ENCODE results near the gene KRT9. TPM values are rescaled to one million over a fixed set of nuclear protein-coding genes. Genes with fewer than 3 reads are reported as not detected.
"Not testable (repeated sequence)": the region's sequence is repeated elsewhere in the genome, so short reads cannot be mapped to it uniquely, and the experiment has no call there.

Gene KRT9
- total and polyA plus RNA-seq, 10 of the 15 experiments (the other 5 are each of a cell fraction or from before 2014, with no cell fraction given): not detected

- H3K4me1 ChIP-seq (ENCODE audit: control insufficient read depth, insufficient read depth, low read length): no peaks in the 10 kb centered on the region
- no peaks in the 10 kb centered on the region for H3K79me2 ChIP-seq (ENCODE audit: control insufficient read depth, insufficient read depth, low read length)
- H3K9ac ChIP-seq (ENCODE audit: control insufficient read depth, insufficient read depth, low read length): no peak overlapping the region
- no peaks in the 10 kb centered on the region for H3K9me3 ChIP-seq (replicated peaks; ENCODE audit: control insufficient read depth, insufficient read depth, low read length)
- no peak overlapping the region for H3K27ac ChIP-seq (ENCODE audit: control insufficient read depth, insufficient read depth)
- ChIA-PET RAD21 (ENCODE audit: unreplicated experiment) (interaction anchor here (1.4 to 2.6 kb wide), 2 partner anchors 70 to 85 kb away, joined by 4 to 14 read pairs; no protein-coding TSS in a partner anchor), SMC1A (ENCODE audit: uncharacterized antibody, unreplicated experiment) (interaction anchor here (0.9 to 1.4 kb wide), 2 partner anchors 29 to 85 kb away, joined by 6 to 7 read pairs; no protein-coding TSS in a partner anchor), CTCF (interaction anchor here (0.6 to 1.6 kb wide), 3 partner anchors 10 to 85 kb away, joined by 3 to 4 read pairs (median 3); no protein-coding TSS in a partner anchor), POLR2A (no interaction called here)
- H3K36me3 ChIP-seq (ENCODE audit: control insufficient read depth in 2 of 2, insufficient read depth in 2 of 2, low read length in 1 of 2): no peaks in the 10 kb centered on the region
- 0 out of 2 replicates have a peak, but pooled peaks have one; percentile 36 for TF ChIP-seq ZNF24 (IDR thresholded peaks at IDR 0.05)
- TF ChIP-seq ZBTB33 (IDR thresholded peaks at IDR 0.05): no peak
- H3K27me3 ChIP-seq (replicated peaks in 1 of 2; ENCODE audit: control insufficient read depth in 2 of 2, insufficient read depth in 2 of 2, low read length in 1 of 2): no peaks in the 10 kb centered on the region; a peak in 2 of 4 replicates
- FAIRE-seq: no peak
- no peak for DNase-seq (ENCODE audit: low read depth, low spot score)
- BruUV-seq (replicated peaks): no TSS peak
- H2AFZ ChIP-seq (ENCODE audit: control insufficient read depth, low read depth, low read length): no peak overlapping the region
- ATAC-seq: no peak
- 0% methylated on average over 1 of the region's 1 CpG for WGBS (ENCODE audit: insufficient coverage, insufficient replicate concordance, low lambda C conversion rate, missing lambda C conversion rate)
- no peak overlapping the region for H3K4me2 ChIP-seq (ENCODE audit: control insufficient read depth, insufficient read depth)
- in situ Hi-C loops (cut with MboI): no loop called here
- no peaks in the 10 kb centered on the region for H4K20me1 ChIP-seq (ENCODE audit: control insufficient read depth, insufficient read depth)
- intact Hi-C loops (cut with micrococcal nuclease; ENCODE audit: unreplicated experiment): loop anchor here (5.0 kb wide), 1 partner anchor 84 kb away; no protein-coding TSS in a partner anchor
- H3K4me3 ChIP-seq: no peak overlapping the region
Observed at GRCh38 chr17:41578538-41578937, 6.7 kb upstream of the KRT9 start.

GRCh38 chr17:41576740-41577139 is 4.9 kb upstream of the KRT9 start:
- H2AFZ ChIP-seq (ENCODE audit: control insufficient read depth, low read depth, low read length); FAIRE-seq; H3K4me2 ChIP-seq (ENCODE audit: control insufficient read depth, insufficient read depth); H4K20me1 ChIP-seq (ENCODE audit: control insufficient read depth, insufficient read depth); POLR2A ChIA-PET; BruUV-seq (replicated peaks); H3K4me3 ChIP-seq; H3K9me3 ChIP-seq (replicated peaks; ENCODE audit: control insufficient read depth, insufficient read depth, low read length); H3K4me1 ChIP-seq (ENCODE audit: control insufficient read depth, insufficient read depth, low read length); H3K27me3 ChIP-seq (replicated peaks in 1 of 2; ENCODE audit: control insufficient read depth in 2 of 2, insufficient read depth in 2 of 2, low read length in 1 of 2); DNase-seq (ENCODE audit: low read depth, low spot score); H3K79me2 ChIP-seq (ENCODE audit: control insufficient read depth, insufficient read depth, low read length); ATAC-seq; H3K9ac ChIP-seq (ENCODE audit: control insufficient read depth, insufficient read depth, low read length); RAD21 ChIA-PET (ENCODE audit: unreplicated experiment); in situ Hi-C loops (cut with MboI); H3K27ac ChIP-seq (ENCODE audit: control insufficient read depth, insufficient read depth); CTCF ChIA-PET; H3K36me3 ChIP-seq (ENCODE audit: control insufficient read depth in 2 of 2, insufficient read depth in 2 of 2, low read length in 1 of 2): not testable (repeated sequence)
- WGBS (ENCODE audit: insufficient coverage, insufficient replicate concordance, low lambda C conversion rate, missing lambda C conversion rate): 48% methylated on average over 4 of the region's 4 CpGs
- intact Hi-C loops (cut with micrococcal nuclease; ENCODE audit: unreplicated experiment): loop anchor here (5.0 kb wide), 1 partner anchor 86 kb away; no protein-coding TSS in a partner anchor
- SMC1A ChIA-PET (ENCODE audit: uncharacterized antibody, unreplicated experiment): interaction anchor here (0.6 kb wide), 1 partner anchor 36 kb away, joined by 3 read pairs; no protein-coding TSS in a partner anchor
